Neural progenitor cell (in vitro differentiated cells): ENCODE results near the gene SLC17A7. TPM values are rescaled to one million over a fixed set of nuclear protein-coding genes. Genes with fewer than 3 reads are reported as not detected.

Experiments used
- DNase-seq: peaks from one replicate; pipeline ENCODE4 v3.0.0-alpha.2; 2016; ENCODE audit warnings: low spot score
- H2AFZ ChIP-seq: fragments of 200-600 bp; sonication (generic); replicated peaks from 2 replicates; pipeline ENCODE4 v1.6.1; 2016; ENCODE audit warnings: antibody characterized with exemption
- H3F3A ChIP-seq: fragments of 200-600 bp; sonication (generic); 2 replicates; pipeline ENCODE4 v1.6.1; 2016; ENCODE audit warnings: antibody characterized with exemption, low read depth
- H3K27ac ChIP-seq: fragments of 200-600 bp; sonication (generic); 2 replicates; pipeline ENCODE4 v1.5.1; 2016; ENCODE audit warnings: mild to moderate bottlenecking
- H3K27me3 ChIP-seq: fragments of 200-600 bp; sonication (generic); 2 replicates; pipeline ENCODE4 v1.6.1; 2016; ENCODE audit warnings: mild to moderate bottlenecking, moderate library complexity
- H3K36me3 ChIP-seq: fragments of 200-600 bp; sonication (generic); 2 replicates; pipeline ENCODE4 v1.5.1; 2016
- H3K4me1 ChIP-seq: fragments of 200-600 bp; sonication (generic); 2 replicates; pipeline ENCODE4 v1.6.1; 2016; ENCODE audit warnings: mixed run types
- H3K4me2 ChIP-seq: fragments of 200-600 bp; sonication (generic); 2 replicates; pipeline ENCODE4 v1.6.1; 2016
- H3K4me3 ChIP-seq: fragments of 200-600 bp; sonication (generic); 2 replicates; pipeline ENCODE4 v1.5.1; 2016
- H3K79me2 ChIP-seq: fragments of 200-600 bp; sonication (generic); 2 replicates; pipeline ENCODE4 v1.6.1; 2016; ENCODE audit warnings: low read depth
- H3K9ac ChIP-seq: fragments of 200-600 bp; sonication (generic); 2 replicates; pipeline ENCODE4 v1.6.1; 2016
- H3K9me3 ChIP-seq: fragments of 200-600 bp; sonication (generic); 2 replicates; pipeline ENCODE4 v1.5.1; 2016; ENCODE audit warnings: low read depth
- H4K20me1 ChIP-seq: fragments of 200-600 bp; sonication (generic); 2 replicates; pipeline ENCODE4 v1.6.1; 2016; ENCODE audit warnings: low read depth
- H3K27ac Mint-ChIP-seq: 3 replicates; pipeline ENCODE4 v1.8.0; 2021; ENCODE audit warnings: mixed read lengths
- H3K27me3 Mint-ChIP-seq: 2 replicates; pipeline ENCODE4 v1.8.0; 2022; ENCODE audit warnings: low read depth, mild to moderate bottlenecking, inconsistent platforms, moderate library complexity, mixed read lengths; ENCODE audit not compliant: insufficient read depth
- H3K36me3 Mint-ChIP-seq: 3 replicates; pipeline ENCODE4 v1.8.0; 2021; ENCODE audit warnings: mixed read lengths
- H3K4me1 Mint-ChIP-seq: 3 replicates; pipeline ENCODE4 v1.8.0; 2021; ENCODE audit warnings: mixed read lengths
- H3K4me3 Mint-ChIP-seq: 3 replicates; pipeline ENCODE4 v1.8.0; 2021; ENCODE audit warnings: mild to moderate bottlenecking, moderate library complexity, mixed read lengths
- H3K9me3 Mint-ChIP-seq: 3 replicates; pipeline ENCODE4 v1.8.0; 2020; ENCODE audit warnings: mixed read lengths
- EZH2 ChIP-seq: fragments of 200-600 bp; sonication (generic); IDR thresholded peaks from 2 replicates; pipeline ENCODE4 v1.6.1; 2017; ENCODE audit warnings: antibody characterized with exemption, mild to moderate bottlenecking, moderate library complexity
- EZH2phosphoT487 ChIP-seq: fragments of 200-600 bp; sonication (generic); IDR thresholded peaks from 2 replicates; pipeline ENCODE4 v1.6.1; 2017; ENCODE audit warnings: antibody characterized with exemption
- total RNA-seq: library from RNA; depleted of rRNA; stranded (reverse); fragments of >200 nt; gene quantifications from 2 replicates; pipeline ENCODE4 v1.2.3, GENCODE V29; 2015; ENCODE audit warnings: low replicate concordance
- TF ChIP-seq, protein P1 (sequence below): fragments of 200-600 bp; sonication (generic); IDR thresholded peaks from 2 replicates; pipeline ENCODE4 v1.5.1; 2017; ENCODE audit warnings: antibody characterized with exemption, mild to moderate bottlenecking

Gene SLC17A7
- total RNA-seq, 1 donor from 2014 or later: 1.4 TPM

DNA sequence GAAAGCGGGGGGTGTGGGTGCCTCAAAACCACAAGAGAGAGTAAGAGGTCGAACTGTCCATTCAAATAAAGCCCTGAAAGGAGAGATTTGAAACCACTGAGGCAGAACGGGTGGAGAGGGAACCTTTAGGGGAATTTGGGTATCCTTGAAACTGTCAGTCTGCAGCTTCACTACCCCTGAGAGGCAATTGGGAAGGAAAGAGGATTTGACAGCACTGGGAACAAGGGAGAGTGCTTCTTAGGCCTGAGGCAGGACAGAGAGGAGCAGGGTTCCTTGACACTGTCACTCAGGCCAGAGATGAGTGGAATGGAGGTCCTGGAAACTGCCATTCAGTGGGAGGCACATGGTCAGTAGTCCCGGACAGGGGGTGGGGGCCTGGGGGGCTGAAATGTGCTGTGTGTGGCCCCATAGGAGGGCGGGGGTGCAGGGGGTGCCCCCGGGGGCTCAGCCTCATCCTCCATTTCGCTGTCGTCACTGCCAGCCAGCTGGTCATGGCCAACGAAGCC is 11.1 kb downstream of the SLC17A7 start:
- no peak overlapping the region for H3K4me3 ChIP-seq
- Mint-ChIP-seq H3K27me3 (peaks cover 62% of the 10 kb centered on the region), H3K9me3 (peaks cover 17% of the 10 kb centered on the region), H3K27ac (no peak overlapping the region), H3K4me1 (peaks cover 51% of the 10 kb centered on the region), H3K36me3 (peaks cover 2% of the 10 kb centered on the region), H3K4me3 (peak overlapping the region; percentile 74)
- H3K9me3 ChIP-seq: no peaks in the 10 kb centered on the region
- no peaks in the 10 kb centered on the region for H4K20me1 ChIP-seq
- H3K4me1 ChIP-seq: peaks cover 30% of the 10 kb centered on the region
- H3K27me3 ChIP-seq: peaks cover 96% of the 10 kb centered on the region
- H3K79me2 ChIP-seq: no peaks in the 10 kb centered on the region
- no peak overlapping the region for H2AFZ ChIP-seq
- DNase-seq: no peak
- TF ChIP-seq, protein P1, sequence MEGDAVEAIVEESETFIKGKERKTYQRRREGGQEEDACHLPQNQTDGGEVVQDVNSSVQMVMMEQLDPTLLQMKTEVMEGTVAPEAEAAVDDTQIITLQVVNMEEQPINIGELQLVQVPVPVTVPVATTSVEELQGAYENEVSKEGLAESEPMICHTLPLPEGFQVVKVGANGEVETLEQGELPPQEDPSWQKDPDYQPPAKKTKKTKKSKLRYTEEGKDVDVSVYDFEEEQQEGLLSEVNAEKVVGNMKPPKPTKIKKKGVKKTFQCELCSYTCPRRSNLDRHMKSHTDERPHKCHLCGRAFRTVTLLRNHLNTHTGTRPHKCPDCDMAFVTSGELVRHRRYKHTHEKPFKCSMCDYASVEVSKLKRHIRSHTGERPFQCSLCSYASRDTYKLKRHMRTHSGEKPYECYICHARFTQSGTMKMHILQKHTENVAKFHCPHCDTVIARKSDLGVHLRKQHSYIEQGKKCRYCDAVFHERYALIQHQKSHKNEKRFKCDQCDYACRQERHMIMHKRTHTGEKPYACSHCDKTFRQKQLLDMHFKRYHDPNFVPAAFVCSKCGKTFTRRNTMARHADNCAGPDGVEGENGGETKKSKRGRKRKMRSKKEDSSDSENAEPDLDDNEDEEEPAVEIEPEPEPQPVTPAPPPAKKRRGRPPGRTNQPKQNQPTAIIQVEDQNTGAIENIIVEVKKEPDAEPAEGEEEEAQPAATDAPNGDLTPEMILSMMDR: no peak
- no peak for TF ChIP-seq EZH2
- TF ChIP-seq EZH2phosphoT487: no peak
- no peak overlapping the region for H3K27ac ChIP-seq
- peak overlapping the region; percentile 93 for H3K4me2 ChIP-seq
- peaks cover 62% of the 10 kb centered on the region for H3F3A ChIP-seq
- H3K9ac ChIP-seq: no peak overlapping the region
- H3K36me3 ChIP-seq: no peaks in the 10 kb centered on the region

- TF ChIP-seq, protein P1: no peak
- TF ChIP-seq EZH2phosphoT487: no peak
- TF ChIP-seq EZH2: no peak
- Histone ChIP-seq H3K27ac (no peak overlapping the region), H3K36me3 (no peaks in the 10 kb centered on the region), H3F3A (peaks cover 60% of the 10 kb centered on the region), H3K4me3 (peak overlapping the region; percentile 50), H3K9ac (no peak overlapping the region), H4K20me1 (no peaks in the 10 kb centered on the region), H3K4me1 (peaks cover 32% of the 10 kb centered on the region), H3K79me2 (no peaks in the 10 kb centered on the region), H3K27me3 (peaks cover 96% of the 10 kb centered on the region), H3K9me3 (no peaks in the 10 kb centered on the region), H3K4me2 (peak overlapping the region; percentile 93), H2AFZ (peak overlapping the region; percentile 30)
- H3K4me1 Mint-ChIP-seq: peaks cover 54% of the 10 kb centered on the region
- peaks cover 17% of the 10 kb centered on the region for H3K9me3 Mint-ChIP-seq
- peak overlapping the region; percentile 87 for H3K4me3 Mint-ChIP-seq
- peaks cover 67% of the 10 kb centered on the region for H3K27me3 Mint-ChIP-seq
- H3K27ac Mint-ChIP-seq: peak overlapping the region; percentile 46
- peaks cover 2% of the 10 kb centered on the region for H3K36me3 Mint-ChIP-seq
- DNase-seq: peak; percentile 62
Measured at GRCh38 chr19:49428547-49429451, 12.5 kb downstream of the SLC17A7 start.

GRCh38 chr19:49427855-49428546 is 13.3 kb downstream of the SLC17A7 start:
- TF ChIP-seq, protein P1: no peak
- peak; percentile 56 for TF ChIP-seq EZH2
- Mint-ChIP-seq H3K27ac (peak overlapping the region; percentile 46), H3K4me1 (peaks cover 58% of the 10 kb centered on the region), H3K36me3 (no peaks in the 10 kb centered on the region), H3K4me3 (peak overlapping the region; percentile 87), H3K9me3 (peaks cover 14% of the 10 kb centered on the region), H3K27me3 (peaks cover 67% of the 10 kb centered on the region)
- Histone ChIP-seq H3K36me3 (no peaks in the 10 kb centered on the region), H3K27ac (no peak overlapping the region), H3K4me1 (peaks cover 40% of the 10 kb centered on the region), H3F3A (peaks cover 67% of the 10 kb centered on the region), H3K27me3 (peaks cover 96% of the 10 kb centered on the region), H3K4me2 (peak overlapping the region; percentile 93), H3K9me3 (no peaks in the 10 kb centered on the region), H4K20me1 (no peaks in the 10 kb centered on the region), H3K9ac (no peak overlapping the region), H2AFZ (peak overlapping the region; percentile 30), H3K79me2 (no peaks in the 10 kb centered on the region), H3K4me3 (peak overlapping the region; percentile 50)
- DNase-seq: peak; percentile 80
